ENCODE results near the gene INSYN2B.

DNA sequence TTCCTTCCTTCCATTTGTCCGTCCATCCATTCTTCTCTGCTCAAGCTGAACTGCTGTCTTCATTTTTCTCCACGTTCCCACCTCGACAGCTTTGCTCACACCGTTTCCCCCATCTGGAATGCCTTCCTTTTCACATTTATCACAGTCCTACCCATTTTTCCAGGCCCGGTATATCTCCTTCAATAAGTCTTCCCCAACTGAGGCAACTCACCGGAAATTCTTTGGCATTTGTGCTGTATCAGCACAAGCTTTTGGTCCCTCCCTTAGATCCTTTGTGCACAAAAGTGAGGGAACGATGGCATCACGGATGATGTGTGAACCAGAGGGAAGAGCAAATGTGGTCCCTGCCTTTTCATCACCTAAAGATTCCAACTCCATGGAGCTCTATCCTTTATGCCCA lies 45.6 kb upstream of the INSYN2B start:
- TF ChIP-seq POLR2AphosphoS5 (IDR thresholded peaks at IDR 0.05) (no peak), POLR2A (IDR thresholded peaks at IDR 0.05) (no peak), EP300 (IDR thresholded peaks at IDR 0.05) (no peak)
- TF ChIP-seq, protein P1, sequence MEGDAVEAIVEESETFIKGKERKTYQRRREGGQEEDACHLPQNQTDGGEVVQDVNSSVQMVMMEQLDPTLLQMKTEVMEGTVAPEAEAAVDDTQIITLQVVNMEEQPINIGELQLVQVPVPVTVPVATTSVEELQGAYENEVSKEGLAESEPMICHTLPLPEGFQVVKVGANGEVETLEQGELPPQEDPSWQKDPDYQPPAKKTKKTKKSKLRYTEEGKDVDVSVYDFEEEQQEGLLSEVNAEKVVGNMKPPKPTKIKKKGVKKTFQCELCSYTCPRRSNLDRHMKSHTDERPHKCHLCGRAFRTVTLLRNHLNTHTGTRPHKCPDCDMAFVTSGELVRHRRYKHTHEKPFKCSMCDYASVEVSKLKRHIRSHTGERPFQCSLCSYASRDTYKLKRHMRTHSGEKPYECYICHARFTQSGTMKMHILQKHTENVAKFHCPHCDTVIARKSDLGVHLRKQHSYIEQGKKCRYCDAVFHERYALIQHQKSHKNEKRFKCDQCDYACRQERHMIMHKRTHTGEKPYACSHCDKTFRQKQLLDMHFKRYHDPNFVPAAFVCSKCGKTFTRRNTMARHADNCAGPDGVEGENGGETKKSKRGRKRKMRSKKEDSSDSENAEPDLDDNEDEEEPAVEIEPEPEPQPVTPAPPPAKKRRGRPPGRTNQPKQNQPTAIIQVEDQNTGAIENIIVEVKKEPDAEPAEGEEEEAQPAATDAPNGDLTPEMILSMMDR (IDR thresholded peaks at IDR 0.05): no peak

Measured in gastroesophageal sphincter (tissue), 3 donors.